BJ (cell line): ENCODE measurements around the gene ESR1. TPM values are rescaled to one million over a fixed set of nuclear protein-coding genes. Genes with fewer than 3 reads are reported as not detected.
"Not testable (repeated sequence)": the region's sequence is repeated elsewhere in the genome, so short reads cannot be mapped to it uniquely, and the experiment has no call there.

Experiments
- CTCF ChIA-PET: fragments of 350-600 bp; formaldehyde crosslinking; extraction: SDS; loops from one replicate; lab custom pipeline; 2021; ENCODE audit warnings: antibody characterized with exemption, inconsistent platforms; lab: Yijun Ruan, JAX
- POLR2A ChIA-PET: fragments of 300-600 bp; sonication (Branson Sonifier 250); formaldehyde crosslinking; extraction: SDS; loops from one replicate; lab custom pipeline; 2021; ENCODE audit warnings: antibody characterized with exemption; lab: Charles Lee
- DNase-seq: peaks from one replicate; pipeline ENCODE4 v3.0.0-alpha.2; 2011; ENCODE audit warnings: low read depth
- H3K27me3 ChIP-seq: 2 replicates; pipeline ENCODE4 v1.6.0; 2011; ENCODE audit warnings: low read length; ENCODE audit not compliant: control insufficient read depth, insufficient read depth
- H3K36me3 ChIP-seq: 2 replicates; pipeline ENCODE4 v1.5.1; 2011; ENCODE audit warnings: low read length; ENCODE audit not compliant: control insufficient read depth, insufficient read depth
- H3K4me3 ChIP-seq: 2 replicates; pipeline ENCODE4 v1.5.1; 2011; ENCODE audit warnings: low read depth, mild to moderate bottlenecking, control low read depth, low read length
- polyA plus RNA-seq: library from polyadenylated mRNA; depleted of rRNA; stranded (reverse); fragments of >200 nt; gene quantifications from 2 replicates; pipeline ENCODE4 v1.2.3, GENCODE V29; 2011
- TF ChIP-seq, protein P1 (sequence below): IDR thresholded peaks from 2 replicates; pipeline ENCODE4 v1.5.1; 2011; ENCODE audit warnings: low read depth, mild to moderate bottlenecking, control low read depth, inconsistent platforms, low read length, moderate library complexity; ENCODE audit not compliant: insufficient read depth

The ESR1 gene
- polyA plus RNA-seq, 1 experiment, result not detected

- Histone ChIP-seq H3K36me3 (no peaks in the 10 kb centered on the region), H3K4me3 (no peak overlapping the region), H3K27me3 (peaks cover 2% of the 10 kb centered on the region; the same call in 1 of the 2 replicates)
- CTCF ChIA-PET, result interaction anchor here (0.7 to 1.5 kb wide), 2 partner anchors 8 to 11 kb away, joined by 3 read pairs; no protein-coding TSS in a partner anchor
- POLR2A ChIA-PET, result no interaction called here
- TF ChIP-seq, protein P1, sequence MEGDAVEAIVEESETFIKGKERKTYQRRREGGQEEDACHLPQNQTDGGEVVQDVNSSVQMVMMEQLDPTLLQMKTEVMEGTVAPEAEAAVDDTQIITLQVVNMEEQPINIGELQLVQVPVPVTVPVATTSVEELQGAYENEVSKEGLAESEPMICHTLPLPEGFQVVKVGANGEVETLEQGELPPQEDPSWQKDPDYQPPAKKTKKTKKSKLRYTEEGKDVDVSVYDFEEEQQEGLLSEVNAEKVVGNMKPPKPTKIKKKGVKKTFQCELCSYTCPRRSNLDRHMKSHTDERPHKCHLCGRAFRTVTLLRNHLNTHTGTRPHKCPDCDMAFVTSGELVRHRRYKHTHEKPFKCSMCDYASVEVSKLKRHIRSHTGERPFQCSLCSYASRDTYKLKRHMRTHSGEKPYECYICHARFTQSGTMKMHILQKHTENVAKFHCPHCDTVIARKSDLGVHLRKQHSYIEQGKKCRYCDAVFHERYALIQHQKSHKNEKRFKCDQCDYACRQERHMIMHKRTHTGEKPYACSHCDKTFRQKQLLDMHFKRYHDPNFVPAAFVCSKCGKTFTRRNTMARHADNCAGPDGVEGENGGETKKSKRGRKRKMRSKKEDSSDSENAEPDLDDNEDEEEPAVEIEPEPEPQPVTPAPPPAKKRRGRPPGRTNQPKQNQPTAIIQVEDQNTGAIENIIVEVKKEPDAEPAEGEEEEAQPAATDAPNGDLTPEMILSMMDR, result no peak
- DNase-seq, result no peak
Measured at GRCh38 chr6:152068622-152069261, 261.3 kb downstream of the ESR1 start.

DNA sequence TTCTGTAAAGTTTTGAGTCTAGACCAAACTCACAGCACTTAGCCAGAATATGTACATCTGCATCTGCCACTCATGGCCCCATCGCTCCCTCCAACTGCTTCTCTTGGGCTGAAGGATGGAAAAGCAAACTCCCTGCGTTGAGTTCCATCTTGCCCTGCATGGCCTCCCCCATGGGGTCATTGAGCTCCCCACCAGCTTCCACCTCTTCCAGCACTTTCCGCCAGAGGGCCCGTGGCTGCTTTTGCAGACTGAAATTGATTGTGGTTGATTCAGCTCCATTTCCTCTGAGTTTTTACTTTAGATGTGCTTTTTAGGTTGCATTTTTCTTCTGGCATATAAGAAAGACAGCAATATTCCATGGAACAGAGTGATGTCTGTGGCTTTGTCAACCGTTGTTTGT, 263.1 kb downstream of the ESR1 start:
- peaks cover 2% of the 10 kb centered on the region; the same call in 1 of the 2 replicates for H3K27me3 ChIP-seq
- TF ChIP-seq, protein P1, result no peak
- H3K36me3 ChIP-seq, result no peaks in the 10 kb centered on the region
- ChIA-PET CTCF (no interaction called here), POLR2A (no interaction called here)
- no peak overlapping the region for H3K4me3 ChIP-seq
- DNase-seq, result no peak

- POLR2A ChIA-PET, result no interaction called here
- no peaks in the 10 kb centered on the region for H3K36me3 ChIP-seq
- H3K27me3 ChIP-seq, result peaks cover 2% of the 10 kb centered on the region; the same call in 1 of the 2 replicates
- no peak for DNase-seq
- no peak overlapping the region for H3K4me3 ChIP-seq
- TF ChIP-seq, protein P1, result no peak
- CTCF ChIA-PET, result no interaction called here
Measured at GRCh38 chr6:152071318-152071717, 263.8 kb downstream of the ESR1 start.

GRCh38 chr6:152071843-152072242, 264.4 kb downstream of the ESR1 start:
- CTCF ChIA-PET, result no interaction called here
- no peak for DNase-seq

GRCh38 chr6:152076242-152076641, 268.8 kb downstream of the ESR1 start:
- DNase-seq, CTCF ChIA-PET, POLR2A ChIA-PET, H3K4me3 ChIP-seq, H3K36me3 ChIP-seq, H3K27me3 ChIP-seq: not testable (repeated sequence)

More at GRCh38 chr6:152071843-152072242, 264.4 kb downstream of the ESR1 start:
- no peak overlapping the region for H3K4me3 ChIP-seq
- POLR2A ChIA-PET, result no interaction called here
- TF ChIP-seq, protein P1, result no peak
- H3K36me3 ChIP-seq, result no peaks in the 10 kb centered on the region
- peaks cover 2% of the 10 kb centered on the region; the same call in 1 of the 2 replicates for H3K27me3 ChIP-seq

GRCh38 chr6:152078001-152078400, 270.5 kb downstream of the ESR1 start:
- CTCF ChIA-PET, result interaction anchor here (0.9 kb wide), 1 partner anchor 312 kb away, joined by 3 read pairs; no protein-coding TSS in a partner anchor
- POLR2A ChIA-PET, result no interaction called here
- TF ChIP-seq, protein P1, result no peak
- Histone ChIP-seq H3K36me3 (no peaks in the 10 kb centered on the region), H3K27me3 (no peaks in the 10 kb centered on the region), H3K4me3 (no peak overlapping the region)
- DNase-seq, result no peak
